Stimulated activated memory B cell treated with anti-CD40 and anti-IgM and Interleukin-4, amounts not matched to agents 10 μg/mL and 1 μg/mL and 100 μg/mL, for 72 hours (primary cell): Measurements from ENCODE around the gene FAM111A.
"Not testable (repeated sequence)": the region's sequence is repeated elsewhere in the genome, so short reads cannot be mapped to it uniquely, and the experiment has no call there.

Experiments used
- ATAC-seq: fragments of 150-1000 bp; cut with Tn5 transposase; 2 replicates; pipeline ENCODE4 v1.10.0; 2021
- H3K27ac Mint-ChIP-seq: one replicate; pipeline ENCODE4 v1.8.0; 2022; ENCODE audit warnings: mild to moderate bottlenecking, mixed read lengths
- H3K27me3 Mint-ChIP-seq: one replicate; pipeline ENCODE4 v1.8.0; 2022; ENCODE audit warnings: mixed read lengths
- H3K36me3 Mint-ChIP-seq: one replicate; pipeline ENCODE4 v1.8.0; 2022; ENCODE audit warnings: mixed read lengths
- H3K4me1 Mint-ChIP-seq: one replicate; pipeline ENCODE4 v1.8.0; 2022; ENCODE audit warnings: mixed read lengths
- H3K4me3 Mint-ChIP-seq: one replicate; pipeline ENCODE4 v1.8.0; 2022; ENCODE audit warnings: mild to moderate bottlenecking, moderate library complexity, mixed read lengths
- H3K9me3 Mint-ChIP-seq: one replicate; pipeline ENCODE4 v1.8.0; 2022; ENCODE audit warnings: mixed read lengths

The FAM111A gene

DNA sequence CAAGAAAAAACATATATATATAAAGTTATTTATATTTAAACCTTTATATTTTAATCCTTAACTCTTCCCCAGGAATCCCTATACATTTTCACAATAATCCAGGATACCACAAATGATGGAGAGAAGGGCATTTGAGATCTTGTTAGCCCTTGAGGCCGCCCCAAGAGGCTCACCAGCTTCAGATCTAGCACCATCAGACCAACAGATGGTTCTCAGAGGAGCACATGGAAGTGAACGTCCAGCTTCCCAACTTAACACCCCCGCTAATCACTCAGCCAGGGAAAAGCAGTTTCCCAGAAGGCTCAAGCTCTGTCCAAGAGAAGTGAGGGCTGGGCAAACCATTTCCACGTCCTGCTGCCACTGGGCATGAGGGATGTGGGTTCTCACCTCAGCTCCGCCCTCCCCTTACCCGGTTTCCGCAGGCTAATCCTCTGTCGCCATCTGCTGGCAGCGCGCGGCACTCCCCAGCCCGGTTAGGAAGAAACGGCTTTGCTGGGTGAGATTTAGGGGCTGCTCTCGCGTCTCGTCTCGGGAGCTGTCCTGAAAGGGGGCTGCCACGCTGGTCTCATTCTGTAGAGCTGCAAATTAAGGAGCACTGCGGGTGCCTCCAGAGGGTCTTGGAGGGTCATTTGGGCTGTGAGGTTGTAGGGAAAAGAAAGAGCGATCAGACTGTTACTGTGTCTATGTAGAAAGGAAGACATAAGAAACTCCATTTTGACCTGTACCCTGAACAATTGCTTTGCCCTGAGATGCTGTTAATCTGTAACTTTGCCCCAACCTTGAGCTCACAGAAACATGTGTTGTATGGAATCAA is 6.8 kb upstream of the FAM111A start:
- H3K36me3 Mint-ChIP-seq, result peaks cover 37% of the 10 kb centered on the region
- ATAC-seq, result peak; percentile 97
- H3K4me1 Mint-ChIP-seq, result peaks cover 12% of the 10 kb centered on the region
- H3K27me3 Mint-ChIP-seq, result no peaks in the 10 kb centered on the region
- H3K4me3 Mint-ChIP-seq, result peak overlapping the region; percentile 55
- peak overlapping the region; percentile 48 for H3K27ac Mint-ChIP-seq
- H3K9me3 Mint-ChIP-seq, result peaks cover 9% of the 10 kb centered on the region

DNA sequence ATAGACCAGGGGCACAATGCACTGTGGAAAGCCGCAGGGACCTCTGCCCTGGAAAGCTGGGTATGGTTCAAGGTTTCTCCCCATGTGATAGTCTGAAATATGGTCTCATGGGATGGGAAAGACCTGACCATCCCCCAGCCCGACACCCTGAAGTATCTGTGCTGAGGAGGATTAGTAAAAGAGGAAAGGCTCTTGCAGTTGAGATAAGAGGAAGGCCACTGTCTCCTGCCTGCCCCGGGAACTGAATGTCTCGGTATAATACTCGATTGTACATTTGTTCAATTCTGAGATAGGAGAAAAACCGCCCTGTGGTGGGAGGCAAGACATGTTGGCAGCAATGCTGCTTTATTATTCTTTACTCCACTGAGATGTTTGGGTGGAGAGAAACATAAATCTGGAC is 6.1 kb upstream of the FAM111A start:
- not testable (repeated sequence) for H3K4me3 Mint-ChIP-seq, ATAC-seq, H3K27me3 Mint-ChIP-seq, H3K9me3 Mint-ChIP-seq
- H3K27ac Mint-ChIP-seq, result peak overlapping the region; percentile 48
- H3K36me3 Mint-ChIP-seq, result peaks cover 30% of the 10 kb centered on the region
- H3K4me1 Mint-ChIP-seq, result peaks cover 19% of the 10 kb centered on the region

DNA sequence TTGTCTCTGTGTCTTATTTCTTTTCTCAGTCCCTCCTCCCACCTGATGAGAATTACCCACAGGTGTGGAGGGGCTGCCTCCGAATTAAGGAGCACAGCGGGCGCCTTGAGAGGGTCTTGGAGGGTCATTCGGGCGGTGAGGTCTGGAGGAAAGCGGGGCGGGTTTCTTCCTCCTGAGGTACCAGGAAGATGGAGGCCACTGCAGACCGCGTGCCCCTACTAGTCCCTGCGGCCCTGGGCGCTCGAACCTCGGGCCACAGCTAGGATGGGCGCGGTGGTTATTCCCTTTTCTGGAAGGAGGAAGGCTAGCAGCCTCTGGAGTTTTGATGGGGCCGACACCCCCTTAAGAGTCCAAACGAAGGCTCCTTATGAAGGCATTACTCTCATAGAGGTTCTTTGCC is 5.5 kb upstream of the FAM111A start:
- peaks cover 6% of the 10 kb centered on the region for H3K9me3 Mint-ChIP-seq
- H3K27ac Mint-ChIP-seq, result peak overlapping the region; percentile 45
- H3K27me3 Mint-ChIP-seq, result no peaks in the 10 kb centered on the region
- ATAC-seq, result no peak
- peaks cover 25% of the 10 kb centered on the region for H3K4me1 Mint-ChIP-seq
- peaks cover 23% of the 10 kb centered on the region for H3K36me3 Mint-ChIP-seq
- H3K4me3 Mint-ChIP-seq, result no peak overlapping the region

DNA sequence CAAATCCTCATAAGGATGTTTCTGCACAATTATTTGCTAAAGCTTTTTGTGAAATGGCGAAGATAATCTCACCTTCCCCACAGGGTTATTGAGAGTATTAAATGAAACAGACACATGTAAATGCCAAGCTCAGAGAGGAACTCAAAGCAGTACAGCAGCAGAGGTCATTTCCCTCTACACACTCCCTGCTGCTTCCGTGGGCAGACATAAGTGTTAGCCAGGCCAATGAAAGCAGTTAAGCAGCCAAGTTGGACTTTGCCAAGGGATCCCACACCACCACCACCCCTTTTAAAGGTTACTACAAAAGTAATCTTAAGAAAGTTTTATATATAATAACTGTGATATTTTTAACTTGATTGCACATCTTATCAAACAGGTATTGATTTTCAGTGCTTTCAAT is 4.0 kb upstream of the FAM111A start:
- peaks cover 9% of the 10 kb centered on the region for H3K36me3 Mint-ChIP-seq

DNA sequence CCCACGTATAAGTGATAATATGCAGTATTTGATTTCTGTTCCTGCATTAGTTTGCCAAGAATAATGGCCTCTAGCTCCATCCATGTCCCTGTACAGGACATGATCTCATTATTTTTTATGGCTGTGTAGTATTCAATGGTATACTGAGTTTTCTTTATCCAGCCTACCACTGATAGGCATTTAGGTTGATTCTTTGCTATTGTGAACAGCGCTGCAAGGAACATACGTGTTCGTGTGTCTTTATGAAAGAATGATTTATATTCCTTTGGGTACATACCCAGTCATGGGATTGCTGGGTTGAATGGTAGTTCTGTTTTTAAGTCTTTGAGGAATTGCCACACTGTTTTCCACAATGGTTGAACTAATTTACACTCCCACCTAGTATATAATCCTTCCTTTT is 1.5 kb upstream of the FAM111A start:
- H3K4me1 Mint-ChIP-seq, result peaks cover 50% of the 10 kb centered on the region
- ATAC-seq, result no peak
- H3K27me3 Mint-ChIP-seq, result no peaks in the 10 kb centered on the region
- no peaks in the 10 kb centered on the region for H3K36me3 Mint-ChIP-seq
- peak overlapping the region; percentile 98 for H3K27ac Mint-ChIP-seq
- no peak overlapping the region for H3K4me3 Mint-ChIP-seq
- H3K9me3 Mint-ChIP-seq, result no peaks in the 10 kb centered on the region

More for the DNA sequence above, 4.0 kb upstream of the FAM111A start:
- Mint-ChIP-seq H3K4me1 (peaks cover 38% of the 10 kb centered on the region), H3K27me3 (no peaks in the 10 kb centered on the region), H3K4me3 (no peak overlapping the region), H3K9me3 (no peaks in the 10 kb centered on the region), H3K27ac (no peak overlapping the region)
- ATAC-seq, result no peak

DNA sequence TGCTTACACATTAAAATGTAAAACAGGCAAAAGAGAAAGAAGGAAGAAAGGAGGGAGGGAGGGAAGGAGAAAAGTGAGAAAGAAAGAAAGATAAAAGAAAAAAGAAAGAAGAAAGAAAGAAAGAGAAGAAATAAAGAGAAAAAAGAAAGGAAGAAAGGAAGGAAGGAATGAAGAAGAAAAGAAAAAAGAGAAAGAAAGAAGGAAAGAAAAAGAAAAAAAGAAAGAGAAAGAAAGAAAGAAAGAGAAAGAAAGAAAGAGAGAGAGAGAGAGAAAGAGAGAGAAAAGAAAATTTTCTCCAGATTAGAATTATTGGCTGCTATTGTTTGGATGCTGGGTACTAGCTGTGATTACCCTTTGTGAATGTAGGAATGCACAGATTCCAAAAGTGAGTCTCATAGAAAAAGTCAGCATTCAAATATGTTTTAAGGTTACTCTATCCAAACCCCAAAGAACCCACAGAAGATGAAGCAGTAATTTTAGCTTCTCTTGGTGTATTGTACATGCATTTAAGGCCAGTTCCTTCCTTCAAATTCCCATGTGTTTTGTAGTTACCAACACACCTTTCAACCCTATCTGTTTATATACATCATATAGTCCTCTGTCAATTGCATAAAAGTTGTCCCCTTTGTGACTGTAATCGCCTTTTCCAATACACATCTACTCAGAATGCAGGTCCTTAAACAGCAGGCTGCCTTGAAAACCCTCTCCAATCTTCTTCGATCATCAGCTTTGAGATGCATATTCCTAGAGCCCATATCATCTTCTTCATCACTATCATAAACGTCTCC is 789 bp upstream of the FAM111A start:
- peaks cover 52% of the 10 kb centered on the region for H3K4me1 Mint-ChIP-seq
- no peaks in the 10 kb centered on the region for H3K9me3 Mint-ChIP-seq
- peak overlapping the region; percentile 98 for H3K27ac Mint-ChIP-seq
- no peaks in the 10 kb centered on the region for H3K27me3 Mint-ChIP-seq
- no peak for ATAC-seq
- H3K36me3 Mint-ChIP-seq, result no peaks in the 10 kb centered on the region
- peak overlapping the region; percentile 95 for H3K4me3 Mint-ChIP-seq

DNA sequence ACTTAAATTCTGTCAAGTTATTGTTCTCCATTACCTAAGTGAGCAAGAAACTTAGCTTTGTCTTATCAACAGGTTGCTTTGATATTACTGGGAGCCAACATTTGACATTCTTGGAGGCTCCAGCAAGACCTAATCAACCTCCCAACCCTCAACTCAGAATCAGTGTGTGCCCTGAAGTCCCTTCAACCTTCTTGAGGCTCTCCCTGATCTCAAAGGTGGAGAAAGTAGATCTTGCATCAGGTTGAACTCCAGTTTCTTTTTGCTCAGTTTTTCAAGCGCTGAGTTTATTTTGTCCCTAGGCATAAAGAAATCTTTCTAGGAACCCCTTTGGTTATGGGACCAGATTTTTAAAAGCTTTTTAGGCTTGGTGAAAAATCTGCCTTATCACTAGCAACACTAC is 1.4 kb downstream of the FAM111A start:
- Mint-ChIP-seq H3K27ac (peak overlapping the region; percentile 98), H3K36me3 (peaks cover 10% of the 10 kb centered on the region), H3K4me1 (peaks cover 74% of the 10 kb centered on the region), H3K9me3 (no peaks in the 10 kb centered on the region), H3K27me3 (no peaks in the 10 kb centered on the region), H3K4me3 (peak overlapping the region; percentile 95)
- no peak for ATAC-seq

DNA sequence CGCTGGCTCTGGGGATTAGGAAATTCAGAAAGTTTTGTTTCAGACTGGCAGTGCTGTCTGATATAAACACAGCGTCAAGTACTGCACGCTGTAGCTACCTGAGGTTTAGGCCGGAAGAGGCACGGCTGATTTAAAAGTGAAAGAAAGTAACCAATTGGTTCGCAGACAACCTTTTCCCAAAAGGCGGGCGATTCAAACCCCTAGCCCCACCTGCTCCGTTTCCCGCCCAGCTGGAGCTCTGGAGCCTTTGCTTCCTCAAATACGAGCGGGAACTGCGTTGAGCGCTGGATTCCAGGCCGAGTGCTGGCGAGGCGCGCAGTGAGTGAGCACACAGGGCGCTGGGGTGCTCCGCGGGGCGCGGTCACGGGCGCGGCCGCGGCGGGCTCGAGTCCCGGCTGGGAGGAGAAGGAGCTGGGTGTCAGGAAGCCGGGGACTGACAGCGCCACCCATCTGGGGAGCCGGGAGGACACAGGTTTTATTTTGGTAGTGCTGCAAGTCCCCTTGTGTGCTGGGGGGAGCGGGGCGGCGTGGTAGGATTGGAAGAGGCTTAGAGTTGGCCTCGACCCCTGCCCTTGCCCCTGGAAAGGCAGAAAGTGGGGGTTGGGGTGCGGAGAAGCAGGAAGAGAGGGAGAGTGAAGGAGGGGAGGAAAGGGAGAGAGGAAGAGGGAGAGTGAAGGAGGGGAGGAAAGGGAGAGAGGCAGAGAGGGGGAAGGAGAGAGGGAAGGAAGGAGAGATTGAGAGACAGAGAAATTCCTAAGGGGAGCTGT is 2.1 kb downstream of the FAM111A start:
- no peaks in the 10 kb centered on the region for H3K27me3 Mint-ChIP-seq
- peak; percentile 81 for ATAC-seq
- H3K4me1 Mint-ChIP-seq, result peaks cover 77% of the 10 kb centered on the region
- peak overlapping the region; percentile 98 for H3K27ac Mint-ChIP-seq
- H3K36me3 Mint-ChIP-seq, result peaks cover 13% of the 10 kb centered on the region
- no peaks in the 10 kb centered on the region for H3K9me3 Mint-ChIP-seq
- peak overlapping the region; percentile 95 for H3K4me3 Mint-ChIP-seq

DNA sequence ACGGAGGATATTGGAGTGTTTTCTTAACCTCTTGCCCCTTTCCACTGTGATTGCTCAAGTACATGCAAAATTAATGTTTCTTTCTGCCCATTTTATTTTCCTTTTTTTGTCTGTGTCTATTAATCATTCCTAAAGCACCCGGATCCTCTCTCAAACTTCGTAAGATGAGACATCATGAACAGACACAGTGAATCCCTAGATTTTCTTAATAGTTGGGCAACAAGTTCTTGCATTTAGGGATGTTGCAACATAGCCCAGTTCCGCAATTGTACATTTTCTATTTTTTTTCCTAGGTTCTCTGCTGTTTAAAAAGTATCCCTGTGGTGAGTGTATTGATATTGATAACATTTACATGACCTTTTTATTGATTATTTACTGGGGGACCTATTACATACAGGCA is 2.9 kb downstream of the FAM111A start:
- peaks cover 77% of the 10 kb centered on the region for H3K4me1 Mint-ChIP-seq
- H3K36me3 Mint-ChIP-seq, result peaks cover 13% of the 10 kb centered on the region
- H3K9me3 Mint-ChIP-seq, result no peaks in the 10 kb centered on the region

DNA sequence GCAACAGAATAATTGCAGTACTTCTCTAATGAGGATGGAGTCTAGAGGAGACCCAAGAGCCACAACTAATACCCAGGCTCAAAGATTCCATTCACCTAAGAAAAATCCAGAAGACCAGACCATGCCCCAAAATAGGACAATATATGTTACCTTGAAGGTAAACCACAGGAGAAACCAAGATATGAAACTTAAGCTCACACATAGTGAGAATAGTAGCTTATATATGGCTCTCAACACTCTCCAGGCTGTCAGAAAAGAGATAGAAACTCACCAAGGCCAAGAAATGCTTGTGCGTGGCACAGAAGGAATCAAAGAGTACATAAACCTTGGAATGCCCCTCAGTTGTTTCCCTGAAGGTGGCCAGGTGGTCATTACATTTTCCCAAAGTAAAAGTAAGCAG is 9.1 kb downstream of the FAM111A start:
- Mint-ChIP-seq H3K36me3 (peaks cover 13% of the 10 kb centered on the region), H3K4me1 (peaks cover 45% of the 10 kb centered on the region), H3K27me3 (no peaks in the 10 kb centered on the region), H3K27ac (peak overlapping the region; percentile 81), H3K9me3 (no peaks in the 10 kb centered on the region), H3K4me3 (peak overlapping the region; percentile 73)
- ATAC-seq, result peak; percentile 43

More for the DNA sequence above, 2.9 kb downstream of the FAM111A start:
- H3K4me3 Mint-ChIP-seq, result peak overlapping the region; percentile 95
- peak overlapping the region; percentile 98 for H3K27ac Mint-ChIP-seq
- ATAC-seq, result no peak
- H3K27me3 Mint-ChIP-seq, result no peaks in the 10 kb centered on the region

DNA sequence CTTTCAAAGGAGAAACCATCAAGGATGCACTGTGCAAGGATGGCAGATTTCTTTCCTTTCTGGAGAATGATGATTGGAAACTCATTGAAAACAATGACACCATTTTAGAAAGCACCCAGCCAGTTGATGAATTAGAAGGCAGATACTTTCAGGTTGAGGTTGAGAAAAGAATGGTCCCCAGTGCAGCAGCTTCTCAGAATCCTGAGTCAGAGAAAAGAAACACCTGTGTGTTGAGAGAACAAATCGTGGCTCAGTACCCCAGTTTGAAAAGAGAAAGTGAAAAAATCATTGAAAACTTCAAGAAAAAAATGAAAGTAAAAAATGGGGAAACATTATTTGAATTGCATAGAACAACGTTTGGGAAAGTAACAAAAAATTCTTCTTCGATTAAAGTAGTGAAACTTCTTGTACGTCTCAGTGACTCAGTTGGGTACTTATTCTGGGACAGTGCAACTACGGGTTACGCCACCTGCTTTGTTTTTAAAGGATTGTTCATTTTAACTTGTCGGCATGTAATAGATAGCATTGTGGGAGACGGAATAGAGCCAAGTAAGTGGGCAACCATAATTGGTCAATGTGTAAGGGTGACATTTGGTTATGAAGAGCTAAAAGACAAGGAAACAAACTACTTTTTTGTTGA is 9.8 kb downstream of the FAM111A start:
- Mint-ChIP-seq H3K36me3 (peaks cover 13% of the 10 kb centered on the region), H3K4me3 (peak overlapping the region; percentile 73), H3K27me3 (no peaks in the 10 kb centered on the region), H3K4me1 (peaks cover 39% of the 10 kb centered on the region), H3K27ac (peak overlapping the region; percentile 81), H3K9me3 (no peaks in the 10 kb centered on the region)
- ATAC-seq, result peak; percentile 79

DNA sequence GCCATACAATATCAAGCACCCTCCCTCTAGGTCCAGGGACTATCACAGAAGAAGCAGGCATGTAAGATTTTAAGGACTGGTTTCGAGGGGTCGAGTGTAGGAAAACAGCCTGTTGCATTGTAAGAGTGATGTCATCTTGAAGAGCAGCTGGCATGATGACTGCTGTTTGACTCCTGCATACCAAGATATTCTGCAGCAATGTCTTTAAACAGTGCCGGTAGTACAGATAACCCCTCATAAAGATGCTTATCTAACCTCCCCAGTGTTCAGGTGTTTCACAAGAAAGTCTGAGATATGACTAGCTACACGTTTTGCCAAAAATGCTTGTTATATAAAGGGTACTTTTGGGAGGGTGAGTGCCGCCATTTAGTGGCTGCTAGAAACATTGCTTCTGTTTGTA is 12.0 kb downstream of the FAM111A start:
- ATAC-seq, result no peak
- Mint-ChIP-seq H3K27ac (no peak overlapping the region), H3K36me3 (no peaks in the 10 kb centered on the region), H3K4me1 (peaks cover 31% of the 10 kb centered on the region), H3K27me3 (no peaks in the 10 kb centered on the region), H3K4me3 (no peak overlapping the region), H3K9me3 (no peaks in the 10 kb centered on the region)

DNA sequence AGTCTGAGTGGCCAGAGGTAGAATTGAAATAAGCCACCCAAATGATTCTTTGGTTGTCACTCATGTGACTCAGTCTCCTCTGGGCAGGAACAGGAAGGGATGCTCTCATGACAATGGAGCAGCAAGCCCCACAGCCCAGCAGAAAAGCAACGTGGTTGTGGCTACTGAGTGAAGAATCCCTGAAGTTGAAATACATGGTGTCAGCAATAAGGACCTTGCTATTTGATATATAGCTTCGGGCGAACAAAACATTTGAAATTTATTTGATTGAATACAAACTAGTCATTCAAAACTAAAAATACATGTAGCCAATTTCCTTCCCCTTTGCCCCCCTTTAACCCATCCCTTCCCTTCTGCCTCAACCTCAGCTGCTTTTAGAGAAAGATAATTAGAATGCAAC is 14.8 kb downstream of the FAM111A start:
- no peak overlapping the region for H3K4me3 Mint-ChIP-seq
- peaks cover 20% of the 10 kb centered on the region for H3K4me1 Mint-ChIP-seq
- no peak for ATAC-seq
- H3K27me3 Mint-ChIP-seq, result no peaks in the 10 kb centered on the region
- H3K9me3 Mint-ChIP-seq, result no peaks in the 10 kb centered on the region
- peak overlapping the region; percentile 60 for H3K27ac Mint-ChIP-seq
- H3K36me3 Mint-ChIP-seq, result no peaks in the 10 kb centered on the region

DNA sequence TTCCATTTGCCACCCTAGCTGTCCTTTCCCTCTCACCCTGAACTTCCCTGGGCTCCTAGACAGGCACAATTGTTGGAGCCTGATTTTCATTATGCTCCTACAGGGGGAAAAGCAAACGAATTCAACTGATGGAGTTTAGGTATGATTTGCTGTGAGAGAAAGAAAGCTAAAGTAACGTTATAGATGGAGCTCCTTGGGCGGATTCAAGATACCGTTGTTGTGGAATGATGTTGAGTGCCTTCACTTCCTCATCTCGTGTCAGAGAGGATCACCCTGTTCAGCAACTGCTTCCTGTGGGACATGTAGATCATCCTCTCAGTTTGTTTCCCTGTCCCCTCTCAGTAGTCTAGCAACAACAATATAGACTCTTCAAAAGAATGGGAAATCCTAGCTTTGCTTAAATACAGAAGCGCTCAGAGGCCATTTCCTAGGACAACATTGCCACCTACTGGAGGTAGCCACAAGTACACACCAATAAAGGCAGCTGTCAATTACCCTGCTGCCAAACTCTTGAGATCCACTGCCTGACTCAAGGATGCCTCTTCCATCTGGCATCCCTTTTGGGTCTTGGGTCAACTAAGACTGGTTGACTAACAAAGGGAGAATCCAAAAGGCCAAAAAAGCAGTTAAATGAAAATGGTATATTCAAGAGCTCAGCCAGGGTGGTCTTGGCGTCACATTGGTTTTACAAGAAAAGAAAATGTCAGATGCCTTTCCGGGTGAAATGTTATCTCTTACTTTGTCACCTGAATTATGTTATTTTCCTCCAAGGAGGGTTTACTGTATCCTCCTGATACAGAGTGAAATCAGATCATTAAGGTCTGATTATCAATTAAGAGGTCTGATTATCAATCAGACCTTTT is 15.8 kb downstream of the FAM111A start:
- Mint-ChIP-seq H3K27ac (peak overlapping the region; percentile 60), H3K4me3 (no peak overlapping the region), H3K9me3 (no peaks in the 10 kb centered on the region), H3K4me1 (peaks cover 12% of the 10 kb centered on the region), H3K36me3 (no peaks in the 10 kb centered on the region), H3K27me3 (no peaks in the 10 kb centered on the region)
- ATAC-seq, result peak; percentile 90
